ENCODE measurements around the gene GRIP1.
"Not testable (repeated sequence)": the region's sequence is repeated elsewhere in the genome, so short reads cannot be mapped to it uniquely, and the experiment has no call there.

GRIP1 gene

DNA sequence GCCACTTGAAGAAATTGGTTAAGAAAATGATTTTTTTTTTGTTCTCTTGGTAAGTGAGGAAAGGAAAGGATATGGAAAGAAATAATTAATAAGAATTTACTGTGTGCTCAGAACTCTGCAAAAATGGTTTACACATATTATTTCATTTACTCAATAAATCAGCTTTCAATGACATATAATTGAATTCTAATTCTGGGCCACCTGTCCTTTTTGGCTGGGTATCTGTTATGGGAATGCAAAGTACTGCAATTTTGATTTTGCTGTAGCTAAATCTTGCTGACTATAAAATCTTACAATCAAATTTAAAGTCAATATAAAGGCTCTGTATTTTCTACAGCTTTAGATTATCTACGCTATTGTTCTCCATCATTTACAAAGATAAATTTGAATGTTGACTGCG, 147.1 kb downstream of the GRIP1 start:
- DNase-seq (ENCODE audit: low spot score) = no peak

DNA sequence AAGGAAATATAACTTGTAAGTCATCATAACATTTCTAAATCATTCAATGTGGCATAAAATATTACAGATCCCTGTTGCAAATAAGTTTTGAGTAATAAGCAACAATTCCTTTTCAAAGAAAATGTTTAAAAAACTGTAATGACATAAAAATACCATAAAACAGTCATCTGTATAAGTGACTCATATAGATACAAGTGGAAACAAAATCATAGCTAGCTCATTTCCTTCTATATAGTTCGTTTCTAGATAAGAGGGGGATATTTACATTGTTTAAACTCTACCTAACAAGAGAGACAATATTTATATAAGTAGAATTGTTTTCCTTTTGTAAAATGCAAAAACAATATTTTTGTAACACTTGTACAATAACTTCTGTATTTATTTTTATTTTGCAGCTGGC, 148.9 kb downstream of the GRIP1 start:
- DNase-seq (ENCODE audit: low spot score) = no peak

GRCh38 chr12:66516561-66516960, 162.3 kb downstream of the GRIP1 start:
- no peak for DNase-seq (ENCODE audit: low spot score)

GRCh38 chr12:66516133-66516532, 162.7 kb downstream of the GRIP1 start:
- no peak for DNase-seq (ENCODE audit: low spot score)

DNA sequence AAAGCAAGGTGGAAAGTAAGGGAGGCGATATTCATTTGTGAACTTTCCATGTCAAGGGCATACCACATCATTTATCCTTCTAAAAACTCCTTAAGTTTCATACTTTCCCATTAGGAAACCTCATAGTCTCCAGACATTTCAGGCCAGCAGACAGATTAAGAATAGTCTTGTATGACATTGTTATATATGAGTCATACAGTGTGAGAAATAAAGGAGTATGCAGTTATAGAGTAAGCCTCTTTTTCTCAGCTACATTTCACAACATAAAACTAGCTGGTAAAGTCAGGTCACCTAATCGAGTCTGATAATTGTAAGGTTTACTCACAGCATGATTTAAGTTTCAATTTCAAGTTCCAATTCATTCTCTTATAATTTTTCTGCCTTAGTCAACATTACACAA, 164.3 kb downstream of the GRIP1 start:
- no peak for DNase-seq (ENCODE audit: low spot score)

DNA sequence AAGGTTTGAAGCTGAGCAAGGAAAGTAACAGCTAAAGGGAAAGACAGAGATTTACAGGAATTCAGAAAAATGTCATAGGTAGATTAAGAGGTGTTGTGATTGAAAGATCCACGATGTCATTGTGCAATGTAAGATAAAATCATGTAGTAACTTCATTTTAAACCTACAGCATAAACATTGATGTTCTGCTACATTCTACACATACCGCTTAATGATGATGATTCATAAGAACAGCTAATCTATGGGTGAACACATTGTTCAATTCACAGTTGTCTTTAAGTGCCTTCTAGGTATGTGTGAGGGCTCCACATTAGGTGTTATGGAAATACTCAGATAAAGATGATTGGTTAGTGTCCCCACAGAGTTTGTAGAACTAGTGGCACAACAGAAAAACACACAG, 170.9 kb downstream of the GRIP1 start:
- no peak for DNase-seq (ENCODE audit: low spot score)

GRCh38 chr12:66503746-66504145, 175.1 kb downstream of the GRIP1 start:
- DNase-seq (ENCODE audit: low spot score) = peak; percentile 82

DNA sequence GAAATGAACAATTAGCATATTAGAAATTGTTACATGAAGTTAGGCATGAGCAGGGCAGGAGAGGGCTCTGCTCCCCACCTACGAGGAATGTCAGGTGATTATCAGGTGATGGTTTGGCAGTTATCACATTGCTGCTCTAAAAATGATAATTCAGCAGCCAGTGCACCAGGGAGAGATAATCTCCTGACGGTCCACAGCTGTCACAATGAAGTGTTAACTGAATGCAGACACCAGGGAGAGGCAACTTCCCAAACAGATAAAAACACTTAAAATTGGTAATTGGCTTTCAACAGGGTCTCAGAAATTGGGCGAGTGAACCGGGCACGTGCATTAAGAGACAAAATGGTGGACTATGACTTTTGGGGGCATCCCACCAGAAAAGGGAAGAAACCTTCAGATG, 176.0 kb downstream of the GRIP1 start:
- no peak for DNase-seq (ENCODE audit: low spot score)

- no peak for DNase-seq (ENCODE audit: low spot score)
These were observed 178.0 kb downstream of the GRIP1 start for GRCh38 chr12:66500841-66501240.

DNA sequence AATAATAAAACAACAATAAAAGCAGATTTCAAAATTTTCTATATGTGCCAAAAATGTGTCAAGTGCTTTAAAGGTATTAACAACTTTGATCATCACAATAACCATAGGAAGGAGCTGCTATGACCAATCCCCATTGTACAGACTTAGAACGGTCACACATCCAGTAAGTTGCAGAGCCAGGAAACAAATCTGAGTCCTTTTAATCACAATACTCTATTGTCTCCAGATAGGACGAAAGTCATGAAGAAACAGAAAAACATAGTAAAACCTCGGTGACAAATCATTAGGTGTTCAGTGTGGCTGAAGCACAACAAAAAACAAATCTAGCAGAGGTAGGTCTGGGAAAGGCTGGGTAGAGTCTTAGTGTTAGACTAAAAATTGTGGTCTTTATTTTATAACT, 178.8 kb downstream of the GRIP1 start:
- peak; percentile 40 for DNase-seq (ENCODE audit: low spot score)

- peak; percentile 9 for DNase-seq (ENCODE audit: low spot score)
These were observed 179.9 kb downstream of the GRIP1 start for GRCh38 chr12:66499000-66499399.

DNA sequence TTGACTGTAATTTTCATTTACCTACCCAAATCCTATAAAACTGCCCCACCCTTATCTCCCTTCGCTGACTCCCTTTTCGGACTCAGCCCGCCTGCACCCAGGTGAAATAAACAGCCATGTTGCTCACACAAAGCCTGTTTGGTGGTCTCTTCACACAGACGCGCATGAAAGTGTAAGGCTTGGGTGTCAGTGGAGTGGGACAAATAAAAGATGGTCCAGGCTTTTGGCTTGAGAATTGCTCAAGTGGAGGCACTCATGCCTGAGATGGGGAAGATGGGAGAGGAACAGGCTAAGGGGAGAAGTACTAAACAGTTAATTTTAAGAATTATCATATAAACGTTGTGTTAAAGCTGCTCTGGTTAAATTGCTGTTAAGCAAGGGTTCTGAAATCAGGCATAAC, 180.8 kb downstream of the GRIP1 start:
- DNase-seq (ENCODE audit: low spot score) = not testable (repeated sequence)

DNA sequence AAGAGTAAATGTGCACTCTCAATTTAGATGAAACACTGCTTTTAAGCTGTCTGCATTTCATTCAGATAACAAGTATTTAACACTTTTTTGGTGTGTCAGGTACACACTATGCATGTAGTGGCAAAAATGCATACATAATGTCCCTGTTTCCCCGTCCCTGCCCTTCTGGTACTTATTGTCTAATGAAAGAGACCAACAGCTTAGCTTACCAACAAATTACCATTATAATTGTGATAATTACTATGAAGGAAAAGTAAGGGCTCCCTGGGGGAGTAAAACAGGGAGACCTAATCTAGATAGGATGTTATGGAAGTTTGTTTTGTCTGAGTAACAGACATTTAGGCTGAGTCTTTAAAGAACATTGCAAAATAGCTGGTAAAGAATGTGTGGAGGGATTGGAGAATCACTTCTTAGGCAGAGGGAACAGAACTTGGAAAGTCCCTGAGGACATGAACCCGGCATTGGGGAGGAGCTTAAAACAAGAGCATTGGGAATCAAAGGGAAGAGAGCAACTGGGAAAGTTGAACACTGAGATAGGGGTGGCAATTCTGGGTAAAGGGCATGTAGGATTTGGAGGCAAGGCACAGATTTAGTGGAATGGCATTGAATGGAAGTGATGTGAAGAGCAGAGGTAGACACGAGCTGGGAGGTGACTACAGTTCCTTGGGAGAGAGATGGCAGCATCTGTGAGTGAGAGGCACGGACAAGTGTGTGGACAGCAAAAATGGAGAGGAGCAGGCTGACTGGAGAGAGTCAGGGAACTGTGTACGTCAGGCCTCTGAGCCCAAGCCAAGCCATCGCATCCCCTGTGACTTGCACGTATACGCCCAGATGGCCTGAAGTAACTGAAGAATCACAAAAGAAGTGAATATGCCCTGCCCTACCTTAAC, 181.6 kb downstream of the GRIP1 start:
- no peak for DNase-seq (ENCODE audit: low spot score)

GRCh38 chr12:66496595-66496994, 182.3 kb downstream of the GRIP1 start:
- DNase-seq (ENCODE audit: low spot score) = no peak

- DNase-seq (ENCODE audit: low spot score) = no peak
These were observed 183.2 kb downstream of the GRIP1 start for GRCh38 chr12:66495709-66496108.

- DNase-seq (ENCODE audit: low spot score) = no peak
These were observed 185.1 kb downstream of the GRIP1 start for GRCh38 chr12:66493819-66494218.

- DNase-seq (ENCODE audit: low spot score) = no peak
These were observed 187.0 kb downstream of the GRIP1 start for GRCh38 chr12:66491853-66492252.

GRCh38 chr12:66482351-66483203, 196.3 kb downstream of the GRIP1 start:
- no peak for DNase-seq (ENCODE audit: low spot score)

- DNase-seq (ENCODE audit: low spot score) = no peak
These were observed 210.9 kb downstream of the GRIP1 start for GRCh38 chr12:66467932-66468331.

DNA sequence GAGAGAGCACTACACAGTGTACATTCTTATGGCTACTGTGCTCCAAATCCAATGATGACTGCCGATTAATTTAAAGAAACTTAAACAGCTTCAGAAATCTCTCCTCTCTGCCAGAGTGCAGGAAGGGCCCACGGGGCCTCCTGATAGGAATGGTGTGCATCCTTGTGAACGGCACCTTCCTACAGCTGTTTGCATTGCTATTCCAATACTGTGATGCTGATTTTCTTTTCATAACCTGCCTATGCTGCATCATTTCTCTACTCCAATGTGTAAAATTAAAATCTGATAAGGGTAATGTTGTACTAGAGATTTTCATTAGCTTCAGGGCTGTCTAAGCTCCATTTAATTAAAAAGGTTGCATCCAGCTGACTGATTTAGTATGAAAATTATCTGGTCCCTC, 217.5 kb downstream of the GRIP1 start:
- DNase-seq (ENCODE audit: low spot score) = no peak

DNA sequence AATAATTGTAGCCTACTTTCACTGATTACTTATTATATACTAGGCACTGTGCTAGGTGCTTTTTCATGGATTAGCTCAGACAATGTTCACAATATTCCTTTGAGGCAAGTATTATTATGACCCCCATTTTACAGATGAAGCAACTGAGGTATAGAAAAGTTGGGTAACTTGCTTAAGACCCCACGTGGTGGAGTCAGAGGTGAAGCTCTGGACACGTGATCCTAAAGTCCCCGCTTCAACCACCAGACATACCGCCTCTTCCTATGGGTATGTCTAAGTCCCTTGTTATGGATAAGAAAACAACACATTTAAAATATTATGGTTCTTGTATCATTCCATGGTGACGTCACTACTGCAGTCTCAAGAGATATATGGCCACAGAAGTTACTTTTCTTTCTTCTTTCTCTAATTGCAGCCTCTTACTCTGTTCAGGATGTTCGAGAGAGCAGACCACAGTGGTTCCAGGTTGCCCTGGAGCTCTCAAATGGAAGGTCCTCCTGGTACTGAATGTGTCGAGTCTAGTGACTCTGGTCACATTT, 218.9 kb downstream of the GRIP1 start:
- DNase-seq (ENCODE audit: low spot score) = no peak

DNA sequence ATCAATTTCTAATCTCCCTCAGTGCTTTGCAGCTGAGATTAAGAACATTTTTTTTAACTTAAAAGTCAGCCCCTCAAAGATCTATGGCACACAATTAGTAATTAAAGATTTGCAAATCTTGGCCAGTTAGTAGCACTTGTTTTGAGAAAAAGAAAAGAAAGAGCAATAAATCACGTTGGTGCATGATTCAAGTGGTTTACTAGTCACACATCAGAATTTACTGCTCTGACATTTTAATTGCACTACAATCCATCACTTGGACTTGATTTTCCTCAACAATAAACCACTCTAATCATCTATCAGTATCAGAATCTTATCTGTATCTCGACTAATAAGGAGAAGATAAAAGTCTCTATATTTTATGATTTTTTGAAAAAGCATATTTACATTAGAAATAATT, 222.3 kb downstream of the GRIP1 start:
- DNase-seq (ENCODE audit: low spot score) = no peak

DNA sequence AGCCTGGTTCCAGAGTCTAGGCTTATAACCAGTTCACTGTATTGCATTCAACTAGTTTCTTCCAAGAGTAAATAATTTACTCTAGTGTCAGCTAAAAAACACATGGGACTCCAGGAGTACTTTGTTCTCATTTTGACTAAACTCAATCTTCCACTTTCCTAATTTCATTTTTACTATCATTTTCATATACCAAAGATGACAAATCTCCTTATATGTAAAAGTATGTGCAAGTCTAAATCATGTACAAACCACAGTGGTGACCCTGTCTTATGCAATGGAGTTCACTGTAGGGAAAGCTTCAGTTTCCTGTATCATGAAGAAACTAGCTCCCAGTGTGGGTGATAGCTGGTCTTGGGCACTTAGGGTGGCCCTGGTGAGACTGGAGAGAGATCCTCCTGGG, 225.0 kb downstream of the GRIP1 start:
- DNase-seq (ENCODE audit: low spot score) = no peak

Measured in pons (tissue), 1 donor.